ENCODE results near the gene CNDP1. TPM values are rescaled to one million over a fixed set of nuclear protein-coding genes. Genes with fewer than 3 reads are reported as not detected.
"Not testable (repeated sequence)": the region's sequence is repeated elsewhere in the genome, so short reads cannot be mapped to it uniquely, and the experiment has no call there.

The CNDP1 gene
- polyA plus RNA-seq, 1 experiment = not detected

- no peak for DNase-seq (ENCODE audit: low read depth, low spot score)
- H3K9me3 ChIP-seq (ENCODE audit: control insufficient read depth, insufficient read depth, low read length) = no peaks in the 10 kb centered on the region; the same call in 1 of the 2 replicates
- no peaks in the 10 kb centered on the region for H3K27me3 ChIP-seq (ENCODE audit: control insufficient read depth, insufficient read depth, low read length)
- no peak overlapping the region for H3K4me3 ChIP-seq (ENCODE audit: low read depth, low read length)
- H3K27ac ChIP-seq (ENCODE audit: low read depth, low read length) = no peak overlapping the region
- ChIA-PET POLR2A (no interaction called here), CTCF (interaction anchor here (3.6 kb wide), 1 partner anchor 53 kb away, joined by 13 read pairs; no protein-coding TSS in a partner anchor)
- TF ChIP-seq, protein P1, sequence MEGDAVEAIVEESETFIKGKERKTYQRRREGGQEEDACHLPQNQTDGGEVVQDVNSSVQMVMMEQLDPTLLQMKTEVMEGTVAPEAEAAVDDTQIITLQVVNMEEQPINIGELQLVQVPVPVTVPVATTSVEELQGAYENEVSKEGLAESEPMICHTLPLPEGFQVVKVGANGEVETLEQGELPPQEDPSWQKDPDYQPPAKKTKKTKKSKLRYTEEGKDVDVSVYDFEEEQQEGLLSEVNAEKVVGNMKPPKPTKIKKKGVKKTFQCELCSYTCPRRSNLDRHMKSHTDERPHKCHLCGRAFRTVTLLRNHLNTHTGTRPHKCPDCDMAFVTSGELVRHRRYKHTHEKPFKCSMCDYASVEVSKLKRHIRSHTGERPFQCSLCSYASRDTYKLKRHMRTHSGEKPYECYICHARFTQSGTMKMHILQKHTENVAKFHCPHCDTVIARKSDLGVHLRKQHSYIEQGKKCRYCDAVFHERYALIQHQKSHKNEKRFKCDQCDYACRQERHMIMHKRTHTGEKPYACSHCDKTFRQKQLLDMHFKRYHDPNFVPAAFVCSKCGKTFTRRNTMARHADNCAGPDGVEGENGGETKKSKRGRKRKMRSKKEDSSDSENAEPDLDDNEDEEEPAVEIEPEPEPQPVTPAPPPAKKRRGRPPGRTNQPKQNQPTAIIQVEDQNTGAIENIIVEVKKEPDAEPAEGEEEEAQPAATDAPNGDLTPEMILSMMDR (IDR thresholded peaks at IDR 0.05; ENCODE audit: low read depth, low read length) = no peak
Observed at GRCh38 chr18:74498712-74499627, 35.3 kb upstream of the CNDP1 start.

DNA sequence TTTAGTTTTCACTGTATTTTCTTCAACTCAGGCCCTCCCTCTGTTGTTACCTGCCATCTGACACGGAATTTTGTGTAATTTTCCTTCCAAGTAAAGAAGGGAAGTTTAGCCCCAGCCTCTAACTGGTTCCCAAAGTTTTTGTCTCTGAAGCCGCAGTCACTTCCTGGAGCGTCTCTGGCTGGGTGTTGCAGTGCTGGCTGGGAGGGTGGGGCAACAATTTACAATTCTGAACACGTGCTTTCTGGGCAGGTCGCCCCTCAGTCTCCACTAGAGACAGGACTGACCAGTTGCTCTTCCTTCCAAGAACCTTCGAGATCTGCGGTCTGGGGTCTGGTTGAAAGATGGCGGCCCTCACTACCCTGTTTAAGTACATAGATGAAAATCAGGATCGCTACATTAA is 34.7 kb upstream of the CNDP1 start:
- H3K9me3 ChIP-seq (ENCODE audit: control insufficient read depth, insufficient read depth, low read length) = no peaks in the 10 kb centered on the region; the same call in 1 of the 2 replicates
- POLR2A ChIA-PET = no interaction called here
- H3K27me3 ChIP-seq (ENCODE audit: control insufficient read depth, insufficient read depth, low read length) = no peaks in the 10 kb centered on the region
- DNase-seq (ENCODE audit: low read depth, low spot score) = no peak
- CTCF ChIA-PET = no interaction called here
- H3K4me3 ChIP-seq (ENCODE audit: low read depth, low read length) = no peak overlapping the region
- H3K27ac ChIP-seq (ENCODE audit: low read depth, low read length) = no peak overlapping the region
- TF ChIP-seq, protein P1 (IDR thresholded peaks at IDR 0.05; ENCODE audit: low read depth, low read length) = no peak

GRCh38 chr18:74500372-74500771 is 33.9 kb upstream of the CNDP1 start:
- H3K27ac ChIP-seq (ENCODE audit: low read depth, low read length) = no peak overlapping the region
- POLR2A ChIA-PET = no interaction called here

DNA sequence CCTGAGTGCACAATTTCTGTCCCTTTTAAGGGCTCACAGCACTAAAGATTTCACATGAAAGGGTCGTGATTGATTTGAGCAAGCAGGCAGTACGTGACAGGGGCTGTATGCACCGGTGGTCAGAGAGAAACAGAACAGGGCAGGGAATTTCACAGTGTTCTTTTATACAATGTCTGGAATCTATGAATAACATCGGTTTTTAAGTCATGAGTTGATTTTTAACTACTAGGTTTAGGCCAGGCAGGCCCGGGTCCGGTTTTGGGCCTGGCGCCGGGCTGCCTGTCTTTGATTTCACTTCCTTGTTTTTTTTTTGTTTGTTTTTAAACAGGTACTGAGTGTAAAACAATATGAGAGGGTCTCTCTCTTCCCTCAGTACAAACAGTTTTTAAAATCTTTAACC is 33.5 kb upstream of the CNDP1 start:
- CTCF ChIA-PET; H3K9me3 ChIP-seq (ENCODE audit: control insufficient read depth, insufficient read depth, low read length); H3K4me3 ChIP-seq (ENCODE audit: low read depth, low read length); H3K27me3 ChIP-seq (ENCODE audit: control insufficient read depth, insufficient read depth, low read length); H3K27ac ChIP-seq (ENCODE audit: low read depth, low read length); POLR2A ChIA-PET; DNase-seq (ENCODE audit: low read depth, low spot score): not testable (repeated sequence)

More at GRCh38 chr18:74500372-74500771, 33.9 kb upstream of the CNDP1 start:
- Histone ChIP-seq H3K9me3 (ENCODE audit: control insufficient read depth, insufficient read depth, low read length) (no peaks in the 10 kb centered on the region; the same call in 1 of the 2 replicates), H3K4me3 (ENCODE audit: low read depth, low read length) (no peak overlapping the region), H3K27me3 (ENCODE audit: control insufficient read depth, insufficient read depth, low read length) (no peaks in the 10 kb centered on the region)
- CTCF ChIA-PET = no interaction called here
- DNase-seq (ENCODE audit: low read depth, low spot score) = no peak
- TF ChIP-seq, protein P1 (IDR thresholded peaks at IDR 0.05; ENCODE audit: low read depth, low read length) = no peak

DNA sequence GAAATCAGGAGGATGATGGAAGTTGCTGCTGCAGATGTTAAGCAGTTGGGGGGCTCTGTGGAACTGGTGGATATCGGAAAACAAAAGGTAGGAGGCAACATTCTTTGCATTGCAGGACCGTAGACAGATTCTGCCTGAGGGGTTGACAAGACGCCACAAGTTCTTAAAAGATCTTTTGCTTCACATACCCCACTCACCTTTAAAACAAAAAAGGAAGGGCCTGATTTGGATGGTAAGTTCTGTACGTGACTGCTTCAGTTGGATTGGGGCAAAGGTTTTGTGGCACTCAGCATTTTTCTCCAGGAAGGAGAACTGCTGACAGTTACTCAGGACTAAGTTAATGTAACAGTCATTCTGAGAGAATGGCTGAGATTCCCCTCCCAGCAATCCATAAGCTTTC is 32.9 kb upstream of the CNDP1 start:
- no peaks in the 10 kb centered on the region for H3K27me3 ChIP-seq (ENCODE audit: control insufficient read depth, insufficient read depth, low read length)
- TF ChIP-seq, protein P1 (IDR thresholded peaks at IDR 0.05; ENCODE audit: low read depth, low read length) = no peak
- ChIA-PET CTCF (no interaction called here), POLR2A (no interaction called here)
- H3K27ac ChIP-seq (ENCODE audit: low read depth, low read length) = no peak overlapping the region
- H3K9me3 ChIP-seq (ENCODE audit: control insufficient read depth, insufficient read depth, low read length) = no peaks in the 10 kb centered on the region; the same call in 1 of the 2 replicates
- no peak for DNase-seq (ENCODE audit: low read depth, low spot score)
- H3K4me3 ChIP-seq (ENCODE audit: low read depth, low read length) = no peak overlapping the region
